A673 (cell line): ENCODE measurements around the gene AMPH. TPM values are rescaled to one million over a fixed set of nuclear protein-coding genes. Genes with fewer than 3 reads are reported as not detected.

ENCODE experiments used
- BruUV-seq: library from RNA; stranded (reverse); fragments of 400-500 nt; replicated peaks from 2 replicates; lab custom pipeline; 2021; lab: Mats Ljungman, UMichigan
- CTCF ChIA-PET: fragments of 300-600 bp; sonication (Branson Sonifier 250); formaldehyde crosslinking; loops from one replicate; lab custom pipeline; 2022; ENCODE audit warnings: antibody characterized with exemption; lab: Charles Lee
- POLR2A ChIA-PET: fragments of 300-600 bp; sonication (Branson Sonifier 250); formaldehyde crosslinking; loops from one replicate; lab custom pipeline; 2022; ENCODE audit warnings: antibody characterized with exemption; ENCODE audit not compliant: low non-redundant PET; lab: Charles Lee
- DNase-seq: peaks from one replicate; pipeline ENCODE4 v3.0.0-alpha.2; 2015; ENCODE audit warnings: low spot score
- H3K27ac ChIP-seq: fragments of 200-600 bp; sonication (generic); 2 replicates; pipeline ENCODE4 v1.5.1; 2016; ENCODE audit warnings: mixed run types, low read depth, mild to moderate bottlenecking, mixed read lengths, antibody characterized with exemption, low read length; ENCODE audit not compliant: poor library complexity, severe bottlenecking
- H3K27me3 ChIP-seq: fragments of 200-600 bp; sonication (generic); replicated peaks from 2 replicates; pipeline ENCODE4 v1.6.1; 2017; ENCODE audit warnings: mixed run types, low read depth, mild to moderate bottlenecking, mixed read lengths, antibody characterized with exemption, low read length; ENCODE audit not compliant: insufficient read depth, poor library complexity
- H3K36me3 ChIP-seq: fragments of 200-600 bp; sonication (generic); 2 replicates; pipeline ENCODE4 v1.6.1; 2016; ENCODE audit warnings: mixed run types, mild to moderate bottlenecking, mixed read lengths, antibody characterized with exemption, low read length; ENCODE audit not compliant: insufficient read depth, poor library complexity, severe bottlenecking
- H3K4me1 ChIP-seq: fragments of 200-600 bp; sonication (generic); 2 replicates; pipeline ENCODE4 v1.6.1; 2017; ENCODE audit warnings: mixed run types, mild to moderate bottlenecking, mixed read lengths, antibody characterized with exemption, low read length; ENCODE audit not compliant: insufficient read depth, poor library complexity, severe bottlenecking
- H3K4me3 ChIP-seq: fragments of 200-600 bp; sonication (generic); 2 replicates; pipeline ENCODE4 v1.5.1; 2016; ENCODE audit warnings: low read depth, mixed run types, mild to moderate bottlenecking, mixed read lengths, low read length; ENCODE audit not compliant: poor library complexity, severe bottlenecking
- H3K9me3 ChIP-seq: fragments of 200-600 bp; sonication (generic); 2 replicates; pipeline ENCODE4 v1.6.1; 2016; ENCODE audit warnings: mixed run types, low read depth, mild to moderate bottlenecking, mixed read lengths, antibody characterized with exemption, low read length; ENCODE audit not compliant: poor library complexity, severe bottlenecking
- EZH2 ChIP-seq: fragments of 200-600 bp; sonication (generic); IDR thresholded peaks from 2 replicates; pipeline ENCODE4 v1.6.1; 2017; ENCODE audit warnings: borderline replicate concordance, low read depth, mild to moderate bottlenecking, mixed read lengths, antibody characterized with exemption, low read length; ENCODE audit not compliant: poor library complexity, severe bottlenecking
- intact Hi-C: fragments of 100-400 bp; cut with micrococcal nuclease; formaldehyde crosslinking; loops from one replicate; pipeline ENCODE4 v1.10.0; 2022; ENCODE audit not compliant: unreplicated experiment
- total RNA-seq: library from RNA; stranded (reverse); gene quantifications from 2 replicates; pipeline ENCODE4 v1.2.3, GENCODE V29; 2021
- TF ChIP-seq, protein P1 (sequence below): fragments of 300-800, 200-600 bp; sonication (generic); conservative IDR thresholded peaks from 2 replicates; pipeline ENCODE4 v1.5.1; 2017; ENCODE audit warnings: low read depth, mild to moderate bottlenecking, antibody characterized with exemption, low read length, moderate library complexity, mixed read lengths

Gene AMPH
- total RNA-seq, 1 experiment from 2014 or later = 2.1 TPM

DNA sequence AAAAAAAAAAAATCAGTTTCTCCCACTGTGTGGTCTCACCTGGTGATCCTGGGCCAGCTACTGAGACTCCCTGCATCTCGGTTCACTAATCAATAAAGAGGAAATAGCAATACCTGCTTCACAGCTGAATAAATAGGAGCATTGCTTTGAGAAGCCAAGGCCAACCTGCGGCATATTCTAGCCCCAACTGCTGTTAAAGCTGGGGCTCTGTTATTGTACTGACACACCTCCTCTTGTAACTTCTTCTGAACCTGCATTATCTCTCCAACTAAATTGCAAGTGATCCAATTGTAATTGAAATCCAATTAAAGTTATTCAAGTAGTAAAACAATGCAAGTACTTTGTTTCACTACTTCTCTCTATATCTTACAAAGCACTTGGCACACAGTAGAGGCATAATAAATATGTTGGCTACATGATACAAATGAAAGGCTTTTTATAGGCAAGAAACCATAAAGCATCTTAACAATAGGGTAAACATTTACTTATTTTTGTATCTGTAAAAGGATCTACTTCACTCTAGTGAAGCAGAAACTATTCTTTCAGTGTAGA lies 38.4 kb downstream of the AMPH start:
- Histone ChIP-seq H3K36me3 (no peaks in the 10 kb centered on the region), H3K27ac (no peak overlapping the region), H3K4me1 (no peaks in the 10 kb centered on the region), H3K9me3 (no peaks in the 10 kb centered on the region), H3K4me3 (no peak overlapping the region), H3K27me3 (no peaks in the 10 kb centered on the region)
- no peak for DNase-seq
- no peak for TF ChIP-seq EZH2
- no TSS peak for BruUV-seq
- POLR2A ChIA-PET = no interaction called here
- intact Hi-C loops = no loop called here
- CTCF ChIA-PET = no interaction called here

DNA sequence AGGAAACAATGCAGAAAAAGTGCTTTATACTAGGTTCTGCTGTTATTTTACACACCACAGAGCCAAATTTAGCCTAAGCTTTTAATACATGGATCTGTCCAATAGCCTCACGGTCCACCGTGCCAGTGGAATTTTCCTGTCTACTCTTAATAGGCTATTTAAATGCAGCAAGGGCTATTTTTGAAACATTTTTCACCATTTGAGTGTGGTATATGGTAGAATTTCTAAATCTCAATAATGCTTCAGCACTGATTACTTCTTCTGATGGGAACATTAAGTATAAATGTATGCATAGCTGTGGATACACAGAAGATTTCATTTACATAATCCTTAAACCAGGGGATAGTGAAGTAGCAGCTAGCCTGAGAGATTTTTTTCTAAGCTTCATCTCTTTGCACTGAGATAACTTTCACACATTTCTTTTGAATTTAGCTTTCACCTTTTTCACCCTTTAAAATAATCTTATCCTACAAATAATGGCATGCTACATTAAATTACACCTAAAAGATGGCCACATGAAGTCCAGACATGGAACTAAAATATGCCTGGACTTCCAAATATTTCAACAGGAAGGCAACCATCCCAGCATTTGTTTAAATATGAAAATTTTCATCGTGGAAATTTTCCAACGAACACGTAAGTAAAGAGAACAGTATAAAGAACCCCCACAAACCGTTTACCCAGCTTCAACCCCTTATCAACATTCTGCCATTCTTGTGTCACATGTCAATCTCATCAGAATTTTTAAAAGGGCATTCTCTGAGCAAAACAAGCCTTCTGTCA lies 45.4 kb downstream of the AMPH start:
- Histone ChIP-seq H3K36me3 (no peaks in the 10 kb centered on the region), H3K4me3 (no peak overlapping the region), H3K4me1 (no peaks in the 10 kb centered on the region), H3K9me3 (no peaks in the 10 kb centered on the region), H3K27me3 (no peaks in the 10 kb centered on the region), H3K27ac (no peak overlapping the region)
- DNase-seq = no peak
- TF ChIP-seq EZH2 = no peak
- TF ChIP-seq, protein P1, sequence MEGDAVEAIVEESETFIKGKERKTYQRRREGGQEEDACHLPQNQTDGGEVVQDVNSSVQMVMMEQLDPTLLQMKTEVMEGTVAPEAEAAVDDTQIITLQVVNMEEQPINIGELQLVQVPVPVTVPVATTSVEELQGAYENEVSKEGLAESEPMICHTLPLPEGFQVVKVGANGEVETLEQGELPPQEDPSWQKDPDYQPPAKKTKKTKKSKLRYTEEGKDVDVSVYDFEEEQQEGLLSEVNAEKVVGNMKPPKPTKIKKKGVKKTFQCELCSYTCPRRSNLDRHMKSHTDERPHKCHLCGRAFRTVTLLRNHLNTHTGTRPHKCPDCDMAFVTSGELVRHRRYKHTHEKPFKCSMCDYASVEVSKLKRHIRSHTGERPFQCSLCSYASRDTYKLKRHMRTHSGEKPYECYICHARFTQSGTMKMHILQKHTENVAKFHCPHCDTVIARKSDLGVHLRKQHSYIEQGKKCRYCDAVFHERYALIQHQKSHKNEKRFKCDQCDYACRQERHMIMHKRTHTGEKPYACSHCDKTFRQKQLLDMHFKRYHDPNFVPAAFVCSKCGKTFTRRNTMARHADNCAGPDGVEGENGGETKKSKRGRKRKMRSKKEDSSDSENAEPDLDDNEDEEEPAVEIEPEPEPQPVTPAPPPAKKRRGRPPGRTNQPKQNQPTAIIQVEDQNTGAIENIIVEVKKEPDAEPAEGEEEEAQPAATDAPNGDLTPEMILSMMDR = no peak
- BruUV-seq = no TSS peak
- intact Hi-C loops = no loop called here
- CTCF ChIA-PET = no interaction called here
- POLR2A ChIA-PET = no interaction called here

DNA sequence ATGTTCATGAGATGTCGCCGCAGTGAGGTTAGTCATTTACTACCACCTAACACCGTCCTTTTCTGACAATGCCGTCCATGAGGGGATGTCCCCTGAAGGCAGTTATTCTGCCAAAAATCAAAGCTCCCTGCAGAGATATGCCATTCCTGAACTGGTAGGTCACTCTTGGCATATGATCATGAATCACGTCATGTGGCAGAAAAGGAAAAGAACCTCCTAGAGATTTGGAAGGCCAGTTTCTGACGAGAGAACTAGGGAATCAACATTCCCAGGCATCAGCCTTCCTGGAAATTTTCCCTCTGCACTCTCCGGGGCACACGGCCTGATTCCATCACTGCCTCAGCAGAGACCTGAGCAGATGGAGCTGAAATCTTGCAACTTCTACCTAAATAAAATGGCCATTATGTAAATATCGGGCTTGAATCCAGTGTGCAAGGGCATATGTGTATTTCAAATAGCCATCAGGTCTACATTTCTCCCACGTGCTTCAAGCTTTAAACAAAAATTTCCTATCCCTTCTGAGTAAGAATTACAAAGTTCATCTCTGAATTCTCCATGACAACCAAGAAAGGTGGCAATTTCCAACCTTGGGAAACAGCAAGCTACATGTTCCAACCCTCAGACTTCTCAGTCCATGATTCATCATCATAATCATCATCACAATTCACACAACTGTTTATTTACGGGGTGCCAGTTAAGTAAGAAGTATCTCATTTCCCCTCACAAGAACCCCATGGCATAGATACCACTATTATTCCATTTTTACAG lies 46.5 kb downstream of the AMPH start:
- Histone ChIP-seq H3K4me3 (no peak overlapping the region), H3K9me3 (no peaks in the 10 kb centered on the region), H3K36me3 (no peaks in the 10 kb centered on the region), H3K27me3 (no peaks in the 10 kb centered on the region), H3K4me1 (no peaks in the 10 kb centered on the region), H3K27ac (no peak overlapping the region)
- TF ChIP-seq, protein P1 = no peak
- TF ChIP-seq EZH2 = no peak
- ChIA-PET CTCF (no interaction called here), POLR2A (interaction anchor here (0.6 kb wide), 1 partner anchor 52 kb away, joined by 5 read pairs; no protein-coding TSS in a partner anchor)
- intact Hi-C loops = no loop called here
- BruUV-seq = no TSS peak
- DNase-seq = no peak
